Measurements from ENCODE around the gene ZNF548. TPM values are rescaled to one million over a fixed set of nuclear protein-coding genes. Genes with fewer than 3 reads are reported as not detected.

Gene ZNF548
- total RNA-seq, 4 donors from 2014 or later = 18.8 to 30.9 (median 25.7) TPM

DNA sequence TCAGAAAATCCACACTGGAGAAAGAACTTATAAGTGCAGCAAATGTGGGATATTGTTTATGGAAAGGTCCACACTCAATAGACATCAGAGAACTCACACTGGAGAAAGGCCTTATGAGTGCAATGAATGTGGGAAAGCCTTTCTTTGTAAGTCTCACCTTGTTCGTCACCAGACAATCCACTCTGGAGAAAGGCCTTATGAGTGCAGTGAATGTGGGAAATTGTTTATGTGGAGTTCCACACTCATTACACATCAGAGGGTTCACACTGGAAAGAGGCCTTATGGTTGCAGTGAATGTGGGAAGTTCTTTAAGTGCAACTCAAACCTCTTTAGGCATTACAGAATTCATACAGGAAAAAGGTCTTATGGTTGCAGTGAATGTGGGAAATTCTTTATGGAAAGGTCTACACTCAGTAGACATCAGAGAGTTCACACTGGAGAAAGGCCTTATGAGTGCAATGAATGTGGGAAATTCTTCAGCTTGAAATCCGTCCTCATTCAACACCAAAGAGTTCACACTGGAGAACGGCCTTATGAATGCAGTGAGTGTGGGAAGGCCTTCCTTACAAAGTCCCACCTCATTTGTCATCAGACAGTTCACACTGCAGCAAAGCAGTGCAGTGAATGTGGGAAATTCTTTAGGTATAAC lies 12.0 kb upstream of the ZNF548 start:
- DNase-seq (ENCODE audit: low spot score in 2 of 2) = no peak
- no peak overlapping the region for H3K27ac ChIP-seq
- no peaks in the 10 kb centered on the region for H3K27me3 ChIP-seq
- TF ChIP-seq, protein P1, sequence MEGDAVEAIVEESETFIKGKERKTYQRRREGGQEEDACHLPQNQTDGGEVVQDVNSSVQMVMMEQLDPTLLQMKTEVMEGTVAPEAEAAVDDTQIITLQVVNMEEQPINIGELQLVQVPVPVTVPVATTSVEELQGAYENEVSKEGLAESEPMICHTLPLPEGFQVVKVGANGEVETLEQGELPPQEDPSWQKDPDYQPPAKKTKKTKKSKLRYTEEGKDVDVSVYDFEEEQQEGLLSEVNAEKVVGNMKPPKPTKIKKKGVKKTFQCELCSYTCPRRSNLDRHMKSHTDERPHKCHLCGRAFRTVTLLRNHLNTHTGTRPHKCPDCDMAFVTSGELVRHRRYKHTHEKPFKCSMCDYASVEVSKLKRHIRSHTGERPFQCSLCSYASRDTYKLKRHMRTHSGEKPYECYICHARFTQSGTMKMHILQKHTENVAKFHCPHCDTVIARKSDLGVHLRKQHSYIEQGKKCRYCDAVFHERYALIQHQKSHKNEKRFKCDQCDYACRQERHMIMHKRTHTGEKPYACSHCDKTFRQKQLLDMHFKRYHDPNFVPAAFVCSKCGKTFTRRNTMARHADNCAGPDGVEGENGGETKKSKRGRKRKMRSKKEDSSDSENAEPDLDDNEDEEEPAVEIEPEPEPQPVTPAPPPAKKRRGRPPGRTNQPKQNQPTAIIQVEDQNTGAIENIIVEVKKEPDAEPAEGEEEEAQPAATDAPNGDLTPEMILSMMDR (IDR thresholded peaks at IDR 0.05) = no peak
- TF ChIP-seq POLR2A (IDR thresholded peaks at IDR 0.05) (no peak), EP300 (IDR thresholded peaks at IDR 0.05) (no peak), POLR2AphosphoS5 (IDR thresholded peaks at IDR 0.05) (no peak)
- no peaks in the 10 kb centered on the region for H3K4me1 ChIP-seq
- peaks cover 52% of the 10 kb centered on the region for H3K36me3 ChIP-seq
- 96% methylated on average over 3 of the region's 3 CpGs for WGBS
- peaks cover 23% of the 10 kb centered on the region for H3K9me3 ChIP-seq
- no peak overlapping the region for H3K4me3 ChIP-seq

DNA sequence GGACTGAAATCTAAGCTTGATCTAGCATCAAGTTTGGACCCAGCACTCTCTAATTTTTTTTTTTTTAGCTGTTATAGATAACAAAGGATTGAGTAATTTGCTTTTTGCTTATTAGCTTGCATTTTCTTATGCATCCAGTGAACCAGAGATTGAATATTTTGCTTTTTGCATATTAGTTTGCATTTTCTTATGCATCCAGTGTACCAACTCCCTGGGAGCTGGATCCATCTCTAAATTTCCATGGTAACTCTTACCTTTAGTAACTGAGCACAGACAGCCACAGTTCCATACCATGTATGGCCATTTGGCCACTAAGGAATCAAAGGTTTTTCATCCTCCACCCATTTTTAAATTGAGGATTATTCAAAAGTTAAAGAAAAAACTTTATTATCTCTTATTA lies 8.7 kb upstream of the ZNF548 start:
- no peak for DNase-seq (ENCODE audit: low spot score in 2 of 2)
- no peaks in the 10 kb centered on the region for H3K27me3 ChIP-seq
- H3K27ac ChIP-seq = no peak overlapping the region
- H3K4me1 ChIP-seq = no peaks in the 10 kb centered on the region
- H3K9me3 ChIP-seq = peaks cover 23% of the 10 kb centered on the region
- peaks cover 25% of the 10 kb centered on the region for H3K36me3 ChIP-seq
- no peak overlapping the region for H3K4me3 ChIP-seq
- no peak for TF ChIP-seq EP300 (IDR thresholded peaks at IDR 0.05)
- no peak for TF ChIP-seq POLR2A (IDR thresholded peaks at IDR 0.05)
- TF ChIP-seq, protein P1 (IDR thresholded peaks at IDR 0.05) = no peak
- no peak for TF ChIP-seq POLR2AphosphoS5 (IDR thresholded peaks at IDR 0.05)

DNA sequence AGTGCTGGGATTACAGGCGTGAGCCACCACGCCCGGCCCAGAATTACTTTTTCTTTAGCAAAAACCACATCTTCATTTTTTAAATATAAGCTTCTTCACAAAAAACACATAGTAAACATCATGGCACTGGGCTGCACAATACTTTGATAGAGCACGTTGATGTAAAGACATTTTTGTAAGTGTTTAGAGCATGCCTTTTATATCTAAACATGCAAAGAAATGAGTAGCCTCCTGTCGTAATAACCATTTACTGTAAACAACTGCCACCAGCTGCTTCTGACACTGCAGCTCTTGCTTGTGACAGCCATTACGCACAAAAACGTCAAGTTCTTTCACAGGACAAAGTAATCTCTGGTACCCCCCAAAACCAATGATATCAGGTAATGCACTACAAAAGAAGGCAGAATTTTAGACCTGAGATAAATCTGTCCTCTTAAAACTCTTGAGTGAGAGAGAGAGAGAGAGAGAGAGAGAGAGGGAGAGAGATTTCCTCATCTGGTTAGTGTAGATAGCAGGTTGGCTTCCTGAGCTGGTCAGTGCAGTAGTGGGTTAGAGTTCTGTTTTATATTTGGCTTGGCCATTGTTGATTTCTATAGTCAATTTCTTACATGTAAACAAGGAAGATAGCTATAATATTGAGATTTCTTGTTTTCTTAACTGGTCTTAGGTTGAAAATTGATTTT lies 6.7 kb upstream of the ZNF548 start:
- WGBS = 92% methylated on average over 7 of the region's 7 CpGs
- no peak overlapping the region for H3K27ac ChIP-seq
- H3K4me1 ChIP-seq = no peaks in the 10 kb centered on the region

DNA sequence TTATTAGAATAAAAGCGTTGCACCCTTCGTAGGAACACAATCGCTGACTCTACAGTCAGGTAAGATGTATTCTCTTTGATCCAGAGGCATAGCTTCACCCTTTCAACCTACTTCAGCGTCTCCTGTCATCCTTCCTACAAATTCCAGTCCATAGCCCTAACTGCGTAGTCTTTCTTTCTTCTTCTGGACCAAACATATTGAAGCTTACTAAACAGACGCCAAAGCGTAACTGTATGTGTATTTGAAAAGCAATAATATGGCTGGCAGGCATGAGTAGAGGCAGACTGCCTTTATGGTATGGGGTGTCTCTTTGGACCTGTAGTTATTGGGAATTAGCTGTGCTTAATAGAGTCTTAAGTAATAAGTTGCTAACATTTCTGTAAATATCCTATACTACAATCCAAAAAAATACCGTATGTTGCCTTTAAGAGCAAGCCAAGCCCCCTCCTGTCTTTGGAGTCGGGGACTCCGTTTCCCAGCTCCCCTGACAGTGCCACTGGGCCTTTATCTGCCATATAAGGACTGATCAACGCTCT lies 392 bp upstream of the ZNF548 start:
- no peak for TF ChIP-seq POLR2AphosphoS5 (IDR thresholded peaks at IDR 0.05)
- TF ChIP-seq EP300 (IDR thresholded peaks at IDR 0.05) = no peak
- no peak for TF ChIP-seq POLR2A (IDR thresholded peaks at IDR 0.05)
- TF ChIP-seq, protein P1 (IDR thresholded peaks at IDR 0.05) = no peak
- H3K4me1 ChIP-seq = peaks cover 18% of the 10 kb centered on the region
- no peak for DNase-seq (ENCODE audit: low spot score in 2 of 2)
- no peaks in the 10 kb centered on the region for H3K9me3 ChIP-seq
- peak overlapping the region; percentile 89 for H3K4me3 ChIP-seq
- H3K27ac ChIP-seq = peak overlapping the region; percentile 88
- no peaks in the 10 kb centered on the region for H3K27me3 ChIP-seq
- peaks cover 11% of the 10 kb centered on the region for H3K36me3 ChIP-seq
- 55% methylated on average over 11 of the region's 11 CpGs for WGBS

More for the DNA sequence above, 6.7 kb upstream of the ZNF548 start:
- TF ChIP-seq, protein P1 (IDR thresholded peaks at IDR 0.05) = no peak
- TF ChIP-seq EP300 (IDR thresholded peaks at IDR 0.05) (no peak), POLR2A (IDR thresholded peaks at IDR 0.05) (no peak), POLR2AphosphoS5 (IDR thresholded peaks at IDR 0.05) (no peak)
- Histone ChIP-seq H3K36me3 (peaks cover 9% of the 10 kb centered on the region), H3K4me3 (no peak overlapping the region), H3K27me3 (no peaks in the 10 kb centered on the region), H3K9me3 (peaks cover 8% of the 10 kb centered on the region)
- no peak for DNase-seq (ENCODE audit: low spot score in 2 of 2)

DNA sequence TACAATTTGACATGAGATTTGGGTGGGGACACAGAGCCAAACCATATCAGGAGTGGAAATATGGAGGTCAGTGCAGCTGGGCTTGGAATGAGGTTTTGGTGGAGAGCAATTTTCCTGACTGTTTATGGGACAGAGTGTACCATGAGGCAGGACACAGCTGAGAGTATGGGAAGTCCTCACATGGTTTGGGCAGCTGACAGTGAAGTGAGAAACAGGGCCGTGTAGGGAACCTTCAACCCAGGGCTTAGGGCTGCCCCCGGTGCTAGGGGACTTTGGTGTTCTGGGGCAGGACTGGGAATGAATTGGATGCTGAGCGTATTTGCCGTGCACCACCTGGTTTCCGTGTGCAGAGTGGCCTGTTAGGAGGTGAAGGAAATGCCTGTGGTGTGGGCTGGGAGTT lies 6.1 kb downstream of the ZNF548 start:
- Histone ChIP-seq H3K27me3 (no peaks in the 10 kb centered on the region), H3K9me3 (no peaks in the 10 kb centered on the region), H3K36me3 (peaks cover 69% of the 10 kb centered on the region), H3K4me1 (peaks cover 6% of the 10 kb centered on the region), H3K4me3 (no peak overlapping the region), H3K27ac (no peak overlapping the region)
- DNase-seq (ENCODE audit: low spot score in 2 of 2) = no peak
- TF ChIP-seq EP300 (IDR thresholded peaks at IDR 0.05) (no peak), POLR2AphosphoS5 (IDR thresholded peaks at IDR 0.05) (no peak), POLR2A (IDR thresholded peaks at IDR 0.05) (no peak)
- TF ChIP-seq, protein P1 (IDR thresholded peaks at IDR 0.05) = no peak
- 93% methylated on average over 5 of the region's 5 CpGs for WGBS

Measured in suprapubic skin (tissue), 4 donors.